AG04449 (cell line): ENCODE results near the gene CCND2.

ENCODE experiments used
- CTCF ChIA-PET: fragments of 350-600 bp; formaldehyde crosslinking; extraction: SDS; loops from one replicate; lab custom pipeline; 2021; ENCODE audit warnings: antibody characterized with exemption; lab: Yijun Ruan, JAX
- POLR2A ChIA-PET: fragments of 400-600, 350-600 bp; formaldehyde crosslinking; extraction: SDS; loops from one replicate; lab custom pipeline; 2020; ENCODE audit warnings: antibody characterized with exemption, inconsistent platforms; lab: Yijun Ruan, JAX
- DNase-seq: peaks from one replicate; pipeline ENCODE4 v3.0.0-alpha.2; 2010; ENCODE audit warnings: low read depth, low spot score
- H3K4me3 ChIP-seq: 2 replicates; pipeline ENCODE4 v1.5.1; 2011; ENCODE audit warnings: low read depth, mild to moderate bottlenecking, control low read depth, low read length
- CTCF ChIP-seq: IDR thresholded peaks from one replicate; pipeline ENCODE4 v1.5.1; 2011; ENCODE audit warnings: mild to moderate bottlenecking, moderate library complexity, low read length, control low read depth, inconsistent platforms; ENCODE audit not compliant: insufficient read depth; ENCODE audit errors: missing control alignments

Gene CCND2

GRCh38 chr12:4280351-4281163 lies 7.0 kb downstream of the CCND2 start:
- ChIA-PET POLR2A (no interaction called here), CTCF (interaction anchor here (1.8 to 11.1 kb wide), 3 partner anchors 14 to 396 kb away, joined by 6 to 241 read pairs (median 105); no protein-coding TSS in a partner anchor)
- no peak overlapping the region for H3K4me3 ChIP-seq
- no peak for DNase-seq
- no peak for TF ChIP-seq CTCF

GRCh38 chr12:4281173-4281654 lies 7.7 kb downstream of the CCND2 start:
- POLR2A ChIA-PET, result no interaction called here
- no peak for DNase-seq
- no peak for TF ChIP-seq CTCF
- CTCF ChIA-PET, result interaction anchor here (1.0 to 11.1 kb wide), 2 partner anchors 396 to 397 kb away, joined by 3 to 241 read pairs; no protein-coding TSS in a partner anchor
- H3K4me3 ChIP-seq, result no peak overlapping the region

GRCh38 chr12:4282103-4282891 lies 8.7 kb downstream of the CCND2 start:
- no peak for TF ChIP-seq CTCF
- POLR2A ChIA-PET, result no interaction called here
- no peak for DNase-seq
- CTCF ChIA-PET, result interaction anchor here (1.0 kb wide), 1 partner anchor 397 kb away, joined by 3 read pairs; no protein-coding TSS in a partner anchor
- H3K4me3 ChIP-seq, result no peak overlapping the region

- TF ChIP-seq CTCF, result no peak
- ChIA-PET POLR2A (no interaction called here), CTCF (interaction anchor here (1.9 kb wide), 1 partner anchor 175 kb away, joined by 6 read pairs; no protein-coding TSS in a partner anchor)
- H3K4me3 ChIP-seq, result no peak overlapping the region
- no peak for DNase-seq
Observed at GRCh38 chr12:4282892-4283511, 9.4 kb downstream of the CCND2 start.

- no peak for TF ChIP-seq CTCF
- H3K4me3 ChIP-seq, result no peak overlapping the region
- DNase-seq, result no peak
- ChIA-PET CTCF (interaction anchor here (1.9 kb wide), 1 partner anchor 176 kb away, joined by 6 read pairs; no protein-coding TSS in a partner anchor), POLR2A (no interaction called here)
Observed at GRCh38 chr12:4283512-4284255, 10.1 kb downstream of the CCND2 start.
